ENCODE measurements around the gene ATP9B. TPM values are rescaled to one million over a fixed set of nuclear protein-coding genes. Genes with fewer than 3 reads are reported as not detected.

ATP9B gene
- polyA plus RNA-seq, 1 of the 3 experiments (the other 2 are of a cell fraction): 11.2 TPM

- CTCF ChIA-PET: no interaction called here
Measured at GRCh38 chr18:79135924-79136323, 66.7 kb downstream of the ATP9B start.

GRCh38 chr18:79136742-79137141, 67.5 kb downstream of the ATP9B start:
- no peaks in the 10 kb centered on the region for H3K27me3 ChIP-seq (ENCODE audit: insufficient read depth)
- ChIA-PET POLR2A (no interaction called here), CTCF (no interaction called here)
- no peaks in the 10 kb centered on the region for H3F3A ChIP-seq (replicated peaks; ENCODE audit: insufficient read depth)
- H4K20me1 ChIP-seq (ENCODE audit: insufficient read depth): no peaks in the 10 kb centered on the region
- H2AFZ ChIP-seq (ENCODE audit: low read depth): no peak overlapping the region
- TF ChIP-seq FOSL2 (IDR thresholded peaks at IDR 0.05; ENCODE audit: borderline replicate concordance, low read depth) (no peak), NRF1 (IDR thresholded peaks at IDR 0.05; ENCODE audit: low read depth, low read length) (no peak), RCOR1 (IDR thresholded peaks at IDR 0.05; ENCODE audit: low read length) (no peak), IRF3 (IDR thresholded peaks at IDR 0.05; ENCODE audit: low read depth, low read length) (no peak), ELF1 (IDR thresholded peaks at IDR 0.05) (no peak), EP300 (IDR thresholded peaks at IDR 0.05; ENCODE audit: borderline replicate concordance in 1 of 2, low read depth in 1 of 2, low read length in 1 of 2) (no peak), EZH2phosphoT487 (IDR thresholded peaks at IDR 0.05; ENCODE audit: borderline replicate concordance, low read depth) (no peak), CHD2 (IDR thresholded peaks at IDR 0.05; ENCODE audit: low read length, partially characterized antibody) (no peak), RXRA (IDR thresholded peaks at IDR 0.05; ENCODE audit: borderline replicate concordance, low read depth) (no peak), PBX3 (IDR thresholded peaks at IDR 0.05) (no peak)
- H3K9ac ChIP-seq: no peak overlapping the region
- H3K9me3 ChIP-seq: no peaks in the 10 kb centered on the region
- no peaks in the 10 kb centered on the region for H3K9me2 ChIP-seq
- no peaks in the 10 kb centered on the region for H3K36me3 ChIP-seq (replicated peaks in 1 of 2; ENCODE audit: control insufficient read depth in 1 of 2, insufficient read depth in 2 of 2, low read length in 1 of 2)
- H3K79me2 ChIP-seq (ENCODE audit: insufficient read depth): no peaks in the 10 kb centered on the region
- 91% methylated on average over 6 of the region's 6 CpGs for WGBS (ENCODE audit: low lambda C conversion rate)
- H3K4me2 ChIP-seq: no peak overlapping the region
- H3K27ac ChIP-seq (ENCODE audit: low read depth in 2 of 2, low read length in 1 of 2): no peak overlapping the region
- DNase-seq: no peak
- H3K4me3 ChIP-seq (ENCODE audit: low read depth in 2 of 2, low read length in 1 of 2): no peak overlapping the region
- no peaks in the 10 kb centered on the region for H3K4me1 ChIP-seq (ENCODE audit: control insufficient read depth in 1 of 2, insufficient read depth in 2 of 2, low read depth in 1 of 2, low read length in 1 of 2)

More at GRCh38 chr18:79135924-79136323, 66.7 kb downstream of the ATP9B start:
- Histone ChIP-seq H3K4me3 (ENCODE audit: low read depth in 2 of 2, low read length in 1 of 2) (no peak overlapping the region), H3K36me3 (replicated peaks in 1 of 2; ENCODE audit: control insufficient read depth in 1 of 2, insufficient read depth in 2 of 2, low read length in 1 of 2) (no peaks in the 10 kb centered on the region), H3K9me2 (no peaks in the 10 kb centered on the region), H3K9ac (no peak overlapping the region), H3K4me1 (ENCODE audit: control insufficient read depth in 1 of 2, insufficient read depth in 2 of 2, low read depth in 1 of 2, low read length in 1 of 2) (no peaks in the 10 kb centered on the region), H3F3A (replicated peaks; ENCODE audit: insufficient read depth) (no peaks in the 10 kb centered on the region), H3K79me2 (ENCODE audit: insufficient read depth) (no peaks in the 10 kb centered on the region), H3K27me3 (ENCODE audit: insufficient read depth) (no peaks in the 10 kb centered on the region), H2AFZ (ENCODE audit: low read depth) (no peak overlapping the region), H3K9me3 (no peaks in the 10 kb centered on the region), H4K20me1 (ENCODE audit: insufficient read depth) (no peaks in the 10 kb centered on the region), H3K27ac (ENCODE audit: low read depth in 2 of 2, low read length in 1 of 2) (no peak overlapping the region), H3K4me2 (no peak overlapping the region)
- POLR2A ChIA-PET: no interaction called here
- no peak for DNase-seq
- no peak for TF ChIP-seq MAX (IDR thresholded peaks at IDR 0.05; ENCODE audit: low read depth)
- TF ChIP-seq USF1 (IDR thresholded peaks at IDR 0.05; ENCODE audit: borderline replicate concordance, low read depth): no peak
- TF ChIP-seq FOSL2 (IDR thresholded peaks at IDR 0.05; ENCODE audit: borderline replicate concordance, low read depth): no peak
- TF ChIP-seq MXI1 (IDR thresholded peaks at IDR 0.05; ENCODE audit: low read depth, low read length): no peak
- no peak for TF ChIP-seq RXRA (IDR thresholded peaks at IDR 0.05; ENCODE audit: borderline replicate concordance, low read depth)
- no peak for TF ChIP-seq FOXM1 (IDR thresholded peaks at IDR 0.05; ENCODE audit: low read depth)
